ENCODE data around the gene CFDP1.

The CFDP1 gene

DNA sequence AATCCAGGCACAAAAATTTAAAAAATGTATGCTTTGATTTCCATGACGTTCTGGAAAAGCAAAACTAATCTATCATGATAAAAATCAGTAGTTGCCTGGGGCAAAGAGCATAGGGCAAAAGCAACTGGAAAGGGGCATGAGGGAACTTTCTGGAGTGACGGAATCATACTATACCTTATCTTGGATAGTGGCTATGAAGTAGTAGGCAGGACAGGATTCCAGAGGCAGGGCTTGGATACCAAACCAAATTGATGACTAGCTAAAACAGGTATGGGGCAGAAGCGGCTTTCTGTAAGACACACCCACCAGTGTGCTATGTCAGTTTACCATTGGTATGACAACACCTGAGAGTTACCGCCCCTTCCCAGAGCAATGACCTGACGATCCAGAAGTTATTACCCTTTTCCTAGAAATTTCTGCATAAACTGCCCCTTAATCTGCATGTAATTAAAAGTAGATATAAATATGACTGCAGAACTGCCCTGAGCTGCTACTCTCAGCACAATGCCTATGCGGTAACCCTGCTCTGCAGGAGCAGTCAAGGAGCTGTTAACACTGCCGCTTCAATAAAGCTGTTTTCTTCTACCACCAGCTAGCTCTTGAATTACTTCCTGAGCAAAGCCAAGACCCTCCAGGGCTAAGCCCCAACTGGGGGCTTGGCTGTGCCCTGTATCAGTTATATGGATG is 56.7 kb downstream of the CFDP1 start:
- DNase-seq (ENCODE audit: low spot score) = no peak
- in situ Hi-C loops (cut with MboI; ENCODE audit: low sequenced_read_pairs, unreplicated experiment) = no loop called here
- TF ChIP-seq, protein P1, sequence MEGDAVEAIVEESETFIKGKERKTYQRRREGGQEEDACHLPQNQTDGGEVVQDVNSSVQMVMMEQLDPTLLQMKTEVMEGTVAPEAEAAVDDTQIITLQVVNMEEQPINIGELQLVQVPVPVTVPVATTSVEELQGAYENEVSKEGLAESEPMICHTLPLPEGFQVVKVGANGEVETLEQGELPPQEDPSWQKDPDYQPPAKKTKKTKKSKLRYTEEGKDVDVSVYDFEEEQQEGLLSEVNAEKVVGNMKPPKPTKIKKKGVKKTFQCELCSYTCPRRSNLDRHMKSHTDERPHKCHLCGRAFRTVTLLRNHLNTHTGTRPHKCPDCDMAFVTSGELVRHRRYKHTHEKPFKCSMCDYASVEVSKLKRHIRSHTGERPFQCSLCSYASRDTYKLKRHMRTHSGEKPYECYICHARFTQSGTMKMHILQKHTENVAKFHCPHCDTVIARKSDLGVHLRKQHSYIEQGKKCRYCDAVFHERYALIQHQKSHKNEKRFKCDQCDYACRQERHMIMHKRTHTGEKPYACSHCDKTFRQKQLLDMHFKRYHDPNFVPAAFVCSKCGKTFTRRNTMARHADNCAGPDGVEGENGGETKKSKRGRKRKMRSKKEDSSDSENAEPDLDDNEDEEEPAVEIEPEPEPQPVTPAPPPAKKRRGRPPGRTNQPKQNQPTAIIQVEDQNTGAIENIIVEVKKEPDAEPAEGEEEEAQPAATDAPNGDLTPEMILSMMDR (IDR thresholded peaks at IDR 0.05; ENCODE audit: borderline replicate concordance, control extremely low read depth, extremely low read depth, insufficient read depth, missing control alignments) = no peak

DNA sequence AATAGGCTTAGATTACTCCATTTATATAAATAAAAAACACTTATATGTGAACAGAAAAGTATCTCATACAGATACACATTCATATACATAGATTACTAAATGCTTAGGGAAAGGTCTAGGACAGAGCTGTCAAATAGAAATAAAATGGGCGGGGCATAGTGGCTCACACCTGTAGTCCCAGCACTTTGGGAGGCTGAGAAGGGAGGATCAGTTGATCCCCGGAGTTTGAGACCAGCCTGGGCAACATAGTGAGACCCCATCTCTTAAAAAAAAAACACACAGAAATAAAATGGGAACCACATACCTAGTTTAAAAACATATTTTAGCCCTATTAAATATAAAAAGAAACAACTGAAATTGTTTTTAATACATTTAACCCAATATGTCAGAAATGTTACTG is 58.9 kb downstream of the CFDP1 start:
- no peak for DNase-seq (ENCODE audit: low spot score)
- TF ChIP-seq, protein P1 (IDR thresholded peaks at IDR 0.05; ENCODE audit: borderline replicate concordance, control extremely low read depth, extremely low read depth, insufficient read depth, missing control alignments) = no peak
- in situ Hi-C loops (cut with MboI; ENCODE audit: low sequenced_read_pairs, unreplicated experiment) = no loop called here

DNA sequence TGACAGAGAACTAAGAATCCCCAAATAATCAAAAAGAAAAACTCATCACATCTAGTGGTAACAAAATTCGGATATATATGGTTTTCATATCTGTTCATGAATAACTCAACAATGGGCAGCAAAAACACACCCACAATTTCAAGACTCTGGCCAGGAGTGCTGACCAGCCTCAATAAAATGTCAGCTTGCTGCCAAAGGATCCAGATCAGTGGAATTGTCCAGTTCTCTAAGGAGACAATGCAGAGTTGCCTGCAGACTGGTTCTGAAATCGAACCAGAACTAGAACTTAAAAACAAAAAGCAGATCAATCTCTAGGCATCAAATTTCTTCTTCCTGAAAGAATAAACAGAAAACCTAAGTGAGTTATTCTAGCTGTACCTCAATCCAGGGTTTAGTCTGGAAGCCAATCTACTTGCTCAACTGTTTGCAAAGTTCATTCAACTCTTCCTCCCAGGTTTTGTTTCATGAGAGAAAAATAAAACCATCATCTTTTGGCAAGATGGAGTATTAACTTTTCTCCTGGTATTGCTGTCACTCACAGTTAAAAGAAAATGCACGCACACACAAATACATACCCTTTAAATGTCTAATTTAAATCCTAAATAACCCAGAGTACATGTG is 61.0 kb downstream of the CFDP1 start:
- in situ Hi-C loops (cut with MboI; ENCODE audit: low sequenced_read_pairs, unreplicated experiment) = no loop called here
- TF ChIP-seq, protein P1 (IDR thresholded peaks at IDR 0.05; ENCODE audit: borderline replicate concordance, control extremely low read depth, extremely low read depth, insufficient read depth, missing control alignments) = no peak
- DNase-seq (ENCODE audit: low spot score) = no peak

DNA sequence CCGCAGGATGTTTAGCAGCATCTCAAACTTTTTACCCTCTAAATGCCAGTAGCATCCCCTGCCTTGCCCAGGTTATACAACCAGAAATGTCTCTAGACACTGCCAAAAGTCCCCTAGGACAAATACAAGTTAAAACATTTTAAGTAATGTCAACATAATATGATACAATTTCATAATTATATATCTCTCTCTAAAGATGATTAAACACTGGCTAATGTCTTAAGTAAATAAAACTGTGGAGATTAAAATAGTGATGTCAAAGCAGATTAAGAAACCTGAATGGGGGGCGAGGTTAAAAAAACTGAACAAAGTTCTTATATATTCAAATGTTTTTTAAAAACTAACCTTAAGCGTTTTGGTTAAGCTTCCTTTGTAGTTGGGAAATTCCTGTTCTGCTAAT is 62.1 kb downstream of the CFDP1 start:
- DNase-seq (ENCODE audit: low spot score) = no peak
- TF ChIP-seq, protein P1 (IDR thresholded peaks at IDR 0.05; ENCODE audit: borderline replicate concordance, control extremely low read depth, extremely low read depth, insufficient read depth, missing control alignments) = no peak
- in situ Hi-C loops (cut with MboI; ENCODE audit: low sequenced_read_pairs, unreplicated experiment) = no loop called here

DNA sequence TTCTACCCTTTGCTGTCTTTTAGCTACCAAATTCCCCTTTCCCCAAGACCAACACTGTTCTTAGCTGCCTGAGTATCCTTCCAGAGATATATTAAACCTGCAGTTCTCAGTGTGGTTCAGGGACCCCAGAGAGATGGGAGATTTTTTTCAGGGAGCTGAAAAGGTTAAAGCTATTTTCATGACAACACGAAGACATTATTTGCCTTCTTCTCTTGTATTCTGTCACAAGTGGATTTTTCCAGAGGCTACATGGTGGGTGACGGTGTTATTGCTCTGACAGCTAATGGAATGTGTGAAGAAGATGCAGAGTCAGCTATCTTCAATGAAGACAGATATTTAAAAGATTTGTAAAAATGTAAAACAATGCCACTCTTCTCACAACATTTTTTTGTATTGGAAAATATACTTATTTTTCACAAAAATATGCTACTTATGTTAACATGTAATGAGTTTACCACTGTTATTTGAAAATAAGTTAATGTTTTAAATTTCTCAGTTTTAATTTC is 69.0 kb downstream of the CFDP1 start:
- TF ChIP-seq, protein P1 (IDR thresholded peaks at IDR 0.05; ENCODE audit: borderline replicate concordance, control extremely low read depth, extremely low read depth, insufficient read depth, missing control alignments) = no peak
- in situ Hi-C loops (cut with MboI; ENCODE audit: low sequenced_read_pairs, unreplicated experiment) = no loop called here
- no peak for DNase-seq (ENCODE audit: low spot score)

DNA sequence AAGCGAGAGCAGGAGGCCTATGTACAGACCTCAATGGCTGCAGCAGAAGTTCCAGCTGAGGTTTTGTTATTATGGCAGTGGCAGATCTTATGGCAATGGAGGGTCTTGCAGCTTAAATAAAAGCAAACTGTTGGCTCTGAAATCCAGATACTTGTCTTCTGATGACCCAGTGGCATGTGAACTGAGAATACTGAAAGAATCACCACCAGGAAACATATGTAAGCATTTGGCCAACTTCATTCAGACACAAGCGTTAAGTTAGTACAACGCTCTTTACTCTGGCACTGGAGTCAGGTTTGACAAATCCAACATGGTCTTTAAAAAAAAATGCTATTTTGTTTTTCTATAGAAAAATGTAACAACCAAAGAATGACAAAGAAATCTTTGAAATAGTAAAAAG is 70.5 kb downstream of the CFDP1 start:
- no peak for DNase-seq (ENCODE audit: low spot score)
- in situ Hi-C loops (cut with MboI; ENCODE audit: low sequenced_read_pairs, unreplicated experiment) = no loop called here
- TF ChIP-seq, protein P1 (IDR thresholded peaks at IDR 0.05; ENCODE audit: borderline replicate concordance, control extremely low read depth, extremely low read depth, insufficient read depth, missing control alignments) = no peak
